Activated CD4-positive, alpha-beta T cell treated with anti-CD3 and anti-CD28 coated beads for 36 hours (primary cell): ENCODE results near the gene C20orf204. TPM values are rescaled to one million over a fixed set of nuclear protein-coding genes. Genes with fewer than 3 reads are reported as not detected.

Source experiments
- ATAC-seq: fragments of 200-7000 bp; cut with Tn5 transposase; one replicate; pipeline ENCODE4 v1.10.0; 2021; ENCODE audit warnings: mild to moderate bottlenecking, moderate library complexity
- CTCF ChIA-PET: fragments of 350-600 bp; sonication (Branson Sonifier 250); formaldehyde crosslinking; loops from one replicate; lab custom pipeline; 2021; ENCODE audit warnings: antibody characterized with exemption; lab: Charles Lee
- POLR2A ChIA-PET: fragments of 350-600 bp; sonication (Branson Sonifier 250); formaldehyde crosslinking; loops from one replicate; lab custom pipeline; 2021; ENCODE audit warnings: antibody characterized with exemption, inconsistent platforms; lab: Charles Lee
- DNase-seq: peaks from one replicate; pipeline ENCODE4 v3.0.0-alpha.2; 2020
- H3K27ac Mint-ChIP-seq: one replicate; pipeline ENCODE4 v1.8.0; 2021; ENCODE audit warnings: mixed read lengths
- H3K27me3 Mint-ChIP-seq: one replicate; pipeline ENCODE4 v1.8.0; 2021; ENCODE audit warnings: mixed read lengths
- H3K36me3 Mint-ChIP-seq: one replicate; pipeline ENCODE4 v1.8.0; 2021; ENCODE audit warnings: low read depth, mixed read lengths
- H3K4me1 Mint-ChIP-seq: one replicate; pipeline ENCODE4 v1.8.0; 2021; ENCODE audit warnings: mixed read lengths
- H3K4me3 Mint-ChIP-seq: one replicate; pipeline ENCODE4 v1.8.0; 2021; ENCODE audit warnings: mild to moderate bottlenecking, moderate library complexity, mixed read lengths
- H3K9me3 Mint-ChIP-seq: one replicate; pipeline ENCODE4 v1.8.0; 2021; ENCODE audit warnings: low read depth, mixed read lengths
- intact Hi-C, 2 experiments: fragments of 100-400 bp; cut with DNase I in 1 of 2; cut with micrococcal nuclease in 1 of 2; formaldehyde crosslinking; loops; one replicate each; pipeline versions ENCODE4 v1.14.2 to v1.15.1; 2022 to 2024; cut with DNase I, micrococcal nuclease
- total RNA-seq, 2 experiments: library from RNA; stranded (reverse); gene quantifications; one replicate each; pipeline ENCODE4 v1.2.3, GENCODE V29; 2021

C20orf204 gene
- total RNA-seq, 2 experiments from 2014 or later, result 2.3 to 3.3 TPM

GRCh38 chr20:64037498-64038213 is 1.7 kb downstream of the C20orf204 start:
- ChIA-PET POLR2A (interaction anchor here (0.9 to 1.3 kb wide), 2 partner anchors 57 to 330 kb away, joined by 3 to 6 read pairs; partner anchors contain the start of genes ARFRP1, PRPF6 and ZGPAT), CTCF (interaction anchor here (0.6 to 2.9 kb wide), 17 partner anchors 10 to 500 kb away, joined by 3 to 32 read pairs (median 3); partner anchors contain the start of genes PRPF6, SAMD10 and TCEA2)
- no peaks in the 10 kb centered on the region for H3K9me3 Mint-ChIP-seq
- no peak overlapping the region for H3K27ac Mint-ChIP-seq
- peaks cover 2% of the 10 kb centered on the region for H3K27me3 Mint-ChIP-seq
- peaks cover 10% of the 10 kb centered on the region for H3K36me3 Mint-ChIP-seq
- ATAC-seq (no peak), DNase-seq (peak; percentile 48)
- peaks cover 49% of the 10 kb centered on the region for H3K4me1 Mint-ChIP-seq
- intact Hi-C loops, result loop anchor here (1.0 to 5.0 kb wide), 6 partner anchors 41 to 411 kb away; partner anchors contain the start of genes PRPF6 (in 2 of the 2), GMEB2 (in 1 of the 2), LIME1 (in 1 of the 2) and RGS19 (in 1 of the 2)
- H3K4me3 Mint-ChIP-seq, result peak overlapping the region; percentile 7

- CTCF ChIA-PET, result interaction anchor here (0.6 to 2.9 kb wide), 20 partner anchors 11 to 501 kb away, joined by 3 to 32 read pairs (median 4); partner anchors contain the start of genes OPRL1, PRPF6, RGS19 and SAMD10
- H3K9me3 Mint-ChIP-seq, result no peaks in the 10 kb centered on the region
Measured at GRCh38 chr20:64038224-64038564, 2.2 kb downstream of the C20orf204 start.

GRCh38 chr20:64038565-64039292 is 2.7 kb downstream of the C20orf204 start:
- peaks cover 2% of the 10 kb centered on the region for H3K27me3 Mint-ChIP-seq
- ChIA-PET CTCF (interaction anchor here (0.6 to 2.9 kb wide), 29 partner anchors 11 to 1274 kb away, joined by 3 to 32 read pairs (median 4); partner anchors contain the start of genes OPRL1, PRPF6, RGS19 and SAMD10), POLR2A (interaction anchor here (0.9 to 1.3 kb wide), 3 partner anchors 19 to 331 kb away, joined by 3 to 6 read pairs (median 3); partner anchors contain the start of genes ARFRP1, PRPF6 and ZGPAT)
- H3K36me3 Mint-ChIP-seq, result peaks cover 8% of the 10 kb centered on the region
- no peak overlapping the region for H3K27ac Mint-ChIP-seq
- peak overlapping the region; percentile 61 for H3K4me3 Mint-ChIP-seq
- ATAC-seq (peak; percentile 70), DNase-seq (peak; percentile 89)
- H3K9me3 Mint-ChIP-seq, result no peaks in the 10 kb centered on the region
- intact Hi-C loops, result loop anchor here (1.0 to 5.0 kb wide), 9 partner anchors 19 to 500 kb away; partner anchors contain the start of genes PRPF6 (in 2 of the 2), GMEB2 (in 1 of the 2), LIME1 (in 1 of the 2) and RGS19 (in 1 of the 2)
- H3K4me1 Mint-ChIP-seq, result peaks cover 48% of the 10 kb centered on the region

More at GRCh38 chr20:64038224-64038564, 2.2 kb downstream of the C20orf204 start:
- Mint-ChIP-seq H3K27me3 (peaks cover 2% of the 10 kb centered on the region), H3K4me1 (peaks cover 49% of the 10 kb centered on the region), H3K27ac (no peak overlapping the region), H3K4me3 (peak overlapping the region; percentile 61), H3K36me3 (peaks cover 10% of the 10 kb centered on the region)
- intact Hi-C loops, result loop anchor here (1.0 to 5.0 kb wide), 6 partner anchors 41 to 411 kb away; partner anchors contain the start of genes PRPF6 (in 2 of the 2), GMEB2 (in 1 of the 2), LIME1 (in 1 of the 2) and RGS19 (in 1 of the 2)
- POLR2A ChIA-PET, result interaction anchor here (0.9 to 1.3 kb wide), 2 partner anchors 58 to 331 kb away, joined by 3 to 6 read pairs; partner anchors contain the start of genes ARFRP1, PRPF6 and ZGPAT
- ATAC-seq (peak; percentile 14), DNase-seq (no peak)

GRCh38 chr20:64039293-64040160 is 3.5 kb downstream of the C20orf204 start:
- intact Hi-C loops, result loop anchor here (1.0 to 5.0 kb wide), 8 partner anchors 18 to 501 kb away; partner anchors contain the start of genes GMEB2 (in 1 of the 2), LIME1 (in 1 of the 2), PRPF6 (in 1 of the 2) and RGS19 (in 1 of the 2)
- DNase-seq (no peak), ATAC-seq (no peak)
- CTCF ChIA-PET, result interaction anchor here (0.6 to 2.9 kb wide), 21 partner anchors 12 to 1274 kb away, joined by 3 to 32 read pairs (median 4); partner anchors contain the start of genes OPRL1, PRPF6, RGS19 and SAMD10
- POLR2A ChIA-PET, result interaction anchor here (1.0 to 1.3 kb wide), 2 partner anchors 18 to 59 kb away, joined by 3 to 6 read pairs; partner anchors contain the start of gene PRPF6
- H3K27ac Mint-ChIP-seq, result peak overlapping the region; percentile 60
- peaks cover 2% of the 10 kb centered on the region for H3K27me3 Mint-ChIP-seq
- H3K36me3 Mint-ChIP-seq, result peaks cover 5% of the 10 kb centered on the region
- H3K4me3 Mint-ChIP-seq, result peak overlapping the region; percentile 61
- no peaks in the 10 kb centered on the region for H3K9me3 Mint-ChIP-seq
- peaks cover 42% of the 10 kb centered on the region for H3K4me1 Mint-ChIP-seq

GRCh38 chr20:64040231-64041039 is 4.5 kb downstream of the C20orf204 start:
- Mint-ChIP-seq H3K4me1 (peaks cover 33% of the 10 kb centered on the region), H3K9me3 (no peaks in the 10 kb centered on the region), H3K27ac (no peak overlapping the region), H3K36me3 (peaks cover under 1% of the 10 kb centered on the region), H3K27me3 (peaks cover 2% of the 10 kb centered on the region), H3K4me3 (peak overlapping the region; percentile 61)
- intact Hi-C loops, result loop anchor here in 1 of 2 experiments (1.0 kb wide), 1 partner anchor 15 kb away; no protein-coding TSS in a partner anchor
- DNase-seq, result no peak
- ATAC-seq, result no peak
- ChIA-PET POLR2A (no interaction called here), CTCF (interaction anchor here (0.8 to 2.9 kb wide), 11 partner anchors 11 to 81 kb away, joined by 3 to 32 read pairs (median 5); partner anchors contain the start of genes PRPF6 and SAMD10)

GRCh38 chr20:64041040-64041780 is 5.2 kb downstream of the C20orf204 start:
- no peak for DNase-seq
- H3K27ac Mint-ChIP-seq, result peak overlapping the region; percentile 47
- H3K4me3 Mint-ChIP-seq, result peak overlapping the region; percentile 71
- no peaks in the 10 kb centered on the region for H3K36me3 Mint-ChIP-seq
- peaks cover 5% of the 10 kb centered on the region for H3K27me3 Mint-ChIP-seq
- H3K4me1 Mint-ChIP-seq, result peaks cover 31% of the 10 kb centered on the region
- no peak for ATAC-seq
- intact Hi-C loops, result loop anchor here in 1 of 2 experiments (1.0 kb wide), 1 partner anchor 14 kb away; no protein-coding TSS in a partner anchor
- no peaks in the 10 kb centered on the region for H3K9me3 Mint-ChIP-seq
- ChIA-PET CTCF (interaction anchor here (1.0 to 2.5 kb wide), 8 partner anchors 10 to 78 kb away, joined by 3 to 13 read pairs (median 4); partner anchors contain the start of gene TCEA2), POLR2A (no interaction called here)

- Mint-ChIP-seq H3K4me1 (peaks cover 29% of the 10 kb centered on the region), H3K27ac (peak overlapping the region; percentile 47), H3K27me3 (peaks cover 9% of the 10 kb centered on the region), H3K4me3 (peak overlapping the region; percentile 71), H3K9me3 (no peaks in the 10 kb centered on the region), H3K36me3 (no peaks in the 10 kb centered on the region)
- ATAC-seq (no peak), DNase-seq (no peak)
- intact Hi-C loops, result loop anchor here in 1 of 2 experiments (1.0 kb wide), 1 partner anchor 14 kb away; no protein-coding TSS in a partner anchor
- ChIA-PET POLR2A (no interaction called here), CTCF (interaction anchor here (1.0 to 1.3 kb wide), 3 partner anchors 16 to 59 kb away, joined by 3 to 4 read pairs (median 4); partner anchors contain the start of gene TCEA2)
Measured at GRCh38 chr20:64041781-64042053, 5.7 kb downstream of the C20orf204 start.

GRCh38 chr20:64042054-64042781 is 6.2 kb downstream of the C20orf204 start:
- Mint-ChIP-seq H3K27me3 (peaks cover 14% of the 10 kb centered on the region), H3K36me3 (no peaks in the 10 kb centered on the region), H3K9me3 (no peaks in the 10 kb centered on the region), H3K4me3 (peak overlapping the region; percentile 71), H3K4me1 (peaks cover 24% of the 10 kb centered on the region), H3K27ac (peak overlapping the region; percentile 55)
- POLR2A ChIA-PET, result no interaction called here
- intact Hi-C loops, result no loop called here
- DNase-seq (no peak), ATAC-seq (no peak)
- CTCF ChIA-PET, result interaction anchor here (0.6 to 1.3 kb wide), 4 partner anchors 15 to 60 kb away, joined by 3 to 4 read pairs (median 4); partner anchors contain the start of gene TCEA2
